H7 (cell line): Measurements from ENCODE around the gene MIER2. TPM values are rescaled to one million over a fixed set of nuclear protein-coding genes. Genes with fewer than 3 reads are reported as not detected.
A peak's percentile ranks its signal among the peaks of the same experiment; 100 is the strongest.

Source experiments
- DNase-seq: peaks from one replicate; pipeline ENCODE4 v3.0.0; 2012
- H3K27me3 ChIP-seq: 2 replicates; pipeline ENCODE4 v1.6.0; 2011; ENCODE audit warnings: mild to moderate bottlenecking, low read length; ENCODE audit not compliant: control insufficient read depth, insufficient read depth
- H3K36me3 ChIP-seq: replicated peaks from 2 replicates; pipeline ENCODE4 v1.5.1; 2011; ENCODE audit warnings: low read length; ENCODE audit not compliant: control insufficient read depth, insufficient read depth
- H3K4me3 ChIP-seq: 2 replicates; pipeline ENCODE4 v1.5.1; 2011; ENCODE audit warnings: low read depth, mild to moderate bottlenecking, control low read depth, low read length, moderate library complexity; ENCODE audit not compliant: insufficient read depth
- total RNA-seq: library from RNA; depleted of rRNA; stranded (reverse); fragments of >200 nt; shearing (Covaris generic); gene quantifications from 2 replicates; pipeline ENCODE4 v1.2.3, GENCODE V29; 2014

MIER2 gene
- total RNA-seq, 1 experiment from 2014 or later = 43.4 TPM

- Histone ChIP-seq H3K36me3 (no peaks in the 10 kb centered on the region), H3K27me3 (0 out of 2 replicates have a peak, but pooled peaks cover 1% of the 10 kb centered on the region), H3K4me3 (no peak overlapping the region)
- DNase-seq = no peak
These were observed 27.8 kb upstream of the MIER2 start for GRCh38 chr19:372306-372890.

GRCh38 chr19:371501-372168 lies 27.0 kb upstream of the MIER2 start:
- no peaks in the 10 kb centered on the region for H3K36me3 ChIP-seq
- H3K4me3 ChIP-seq = no peak overlapping the region
- 0 out of 2 replicates have a peak, but pooled peaks cover 1% of the 10 kb centered on the region for H3K27me3 ChIP-seq
- DNase-seq = no peak

- H3K36me3 ChIP-seq = no peaks in the 10 kb centered on the region
- 0 out of 2 replicates have a peak, but pooled peaks cover 1% of the 10 kb centered on the region for H3K27me3 ChIP-seq
- peak; percentile 52 for DNase-seq
- no peak overlapping the region for H3K4me3 ChIP-seq
These were observed 26.2 kb upstream of the MIER2 start for GRCh38 chr19:370641-371330.

- Histone ChIP-seq H3K27me3 (0 out of 2 replicates have a peak, but pooled peaks cover 1% of the 10 kb centered on the region), H3K36me3 (no peaks in the 10 kb centered on the region), H3K4me3 (no peak overlapping the region)
- no peak for DNase-seq
These were observed 25.3 kb upstream of the MIER2 start for GRCh38 chr19:369876-370275.

- Histone ChIP-seq H3K27me3 (0 out of 2 replicates have a peak, but pooled peaks cover 1% of the 10 kb centered on the region), H3K36me3 (no peaks in the 10 kb centered on the region), H3K4me3 (no peak overlapping the region)
- DNase-seq = peak; percentile 55
These were observed 24.7 kb upstream of the MIER2 start for GRCh38 chr19:369256-369655.

GRCh38 chr19:368630-369024 lies 24.0 kb upstream of the MIER2 start:
- Histone ChIP-seq H3K4me3 (no peak overlapping the region), H3K27me3 (no peaks in the 10 kb centered on the region), H3K36me3 (no peaks in the 10 kb centered on the region)
- DNase-seq = no peak

GRCh38 chr19:367963-368629 lies 23.5 kb upstream of the MIER2 start:
- no peak for DNase-seq
- Histone ChIP-seq H3K36me3 (no peaks in the 10 kb centered on the region), H3K4me3 (no peak overlapping the region), H3K27me3 (no peaks in the 10 kb centered on the region)

- no peaks in the 10 kb centered on the region for H3K27me3 ChIP-seq
- no peaks in the 10 kb centered on the region for H3K36me3 ChIP-seq
- DNase-seq = no peak
- H3K4me3 ChIP-seq = no peak overlapping the region
These were observed 23.0 kb upstream of the MIER2 start for GRCh38 chr19:367561-367960.

- H3K36me3 ChIP-seq = no peaks in the 10 kb centered on the region
- no peak for DNase-seq
- no peak overlapping the region for H3K4me3 ChIP-seq
- H3K27me3 ChIP-seq = no peaks in the 10 kb centered on the region
These were observed 22.4 kb upstream of the MIER2 start for GRCh38 chr19:366951-367350.

GRCh38 chr19:366205-366783 lies 21.7 kb upstream of the MIER2 start:
- DNase-seq = no peak
- Histone ChIP-seq H3K4me3 (no peak overlapping the region), H3K36me3 (no peaks in the 10 kb centered on the region), H3K27me3 (no peaks in the 10 kb centered on the region)

GRCh38 chr19:364496-365287 lies 20.1 kb upstream of the MIER2 start:
- no peak overlapping the region for H3K4me3 ChIP-seq
- no peak for DNase-seq
- no peaks in the 10 kb centered on the region for H3K36me3 ChIP-seq
- no peaks in the 10 kb centered on the region for H3K27me3 ChIP-seq

GRCh38 chr19:362683-363082 lies 18.1 kb upstream of the MIER2 start:
- Histone ChIP-seq H3K4me3 (no peak overlapping the region), H3K36me3 (no peaks in the 10 kb centered on the region), H3K27me3 (no peaks in the 10 kb centered on the region)
- DNase-seq = no peak

GRCh38 chr19:362154-362553 lies 17.6 kb upstream of the MIER2 start:
- no peak for DNase-seq
- H3K27me3 ChIP-seq = no peaks in the 10 kb centered on the region
- H3K4me3 ChIP-seq = no peak overlapping the region
- H3K36me3 ChIP-seq = no peaks in the 10 kb centered on the region

- DNase-seq = peak; percentile 35
- H3K36me3 ChIP-seq = no peaks in the 10 kb centered on the region
- no peaks in the 10 kb centered on the region for H3K27me3 ChIP-seq
- no peak overlapping the region for H3K4me3 ChIP-seq
These were observed 15.0 kb upstream of the MIER2 start for GRCh38 chr19:359653-359925.
